ENCODE results near the gene PLEKHG7.

DNA sequence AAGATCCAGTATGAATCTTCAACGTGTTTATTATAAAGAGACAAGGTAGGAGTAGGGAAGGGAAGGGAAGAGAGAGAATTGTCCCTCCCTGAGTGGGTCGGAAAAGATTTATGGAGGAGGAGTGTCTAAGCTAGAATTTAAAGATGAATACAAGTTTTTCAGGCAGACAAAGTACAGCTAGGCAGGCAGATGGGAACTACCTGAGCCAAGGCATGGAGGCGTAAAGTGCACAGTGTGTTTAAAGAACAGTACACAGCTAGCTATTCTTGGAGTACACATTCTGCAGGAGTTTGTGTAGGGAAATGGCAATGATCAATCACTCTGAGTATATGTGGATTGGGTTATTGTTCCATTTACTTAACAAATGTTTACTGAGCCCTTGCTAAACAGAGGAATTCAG is 20.1 kb downstream of the PLEKHG7 start:
- TF ChIP-seq FOXA1 (IDR thresholded peaks at IDR 0.05) (no peak), SP1 (IDR thresholded peaks at IDR 0.05) (no peak), FOXM1 (IDR thresholded peaks at IDR 0.05; ENCODE audit: borderline replicate concordance) (no peak), FOXK2 (IDR thresholded peaks at IDR 0.05) (no peak), CTBP1 (IDR thresholded peaks at IDR 0.05; ENCODE audit: borderline replicate concordance) (no peak), ZNF384 (IDR thresholded peaks at IDR 0.05) (no peak)
